Left colon (tissue), 2 donors: ENCODE results near the gene RMRP. TPM values are rescaled to one million over a fixed set of nuclear protein-coding genes. Genes with fewer than 3 reads are reported as not detected.
"Not testable (repeated sequence)": the region's sequence is repeated elsewhere in the genome, so short reads cannot be mapped to it uniquely, and the experiment has no call there.

Source experiments
- ATAC-seq: fragments of 200-7000 bp; cut with Tn5 transposase; one replicate; pipeline ENCODE4 v1.9.1; 2020; ENCODE audit warnings: mild to moderate bottlenecking, moderate library complexity
- DNase-seq, 2 donors: peaks; one replicate each; pipeline ENCODE4 v3.0.0-alpha.2; 2020
- intact Hi-C, 2 donors: fragments of 100-400 bp; cut with DNase I in 1 of 2; cut with micrococcal nuclease in 1 of 2; formaldehyde crosslinking; loops; one replicate each; pipeline versions ENCODE4 v1.11.2 to v1.14.0; 2022; cut with DNase I, micrococcal nuclease
- total RNA-seq, 2 donors: library from RNA; stranded (reverse); fragmentation: NEBNext Ultra II Directional; extraction: Animal tissue kit (Norgen Biotek cat#: 25700); gene quantifications; one replicate each; pipeline ENCODE4 v1.2.1, GENCODE V29; 2021
- donor health status: DM: no; HTN: no; CAD: no.
- donor health status: DM: yes; HTN: yes; CAD: no.

The RMRP gene
- total RNA-seq, 2 donors from 2014 or later: 19,198 to 30,979 TPM

- peak; percentile 16 for ATAC-seq
- intact Hi-C loops: loop anchor here in 1 of 2 donors (10.0 kb wide), 1 partner anchor 82 kb away; the partner anchor contains the start of genes CREB3 and TLN1
- peak; percentile 26 to 41 for DNase-seq
Observed at GRCh38 chr9:35652829-35653209, 5.0 kb downstream of the RMRP start.

GRCh38 chr9:35651956-35652828 lies 5.6 kb downstream of the RMRP start:
- ATAC-seq (peak; percentile 77), DNase-seq (peak; percentile 38 to 50)
- intact Hi-C loops: loop anchor here in 1 of 2 donors (10.0 kb wide), 1 partner anchor 83 kb away; the partner anchor contains the start of genes CREB3 and TLN1

GRCh38 chr9:35650341-35651158 lies 7.3 kb downstream of the RMRP start, which contains the start of gene SIT1:
Gene SIT1 (minus strand): TSS chr9:35650931. CDS start chr9:35650853, 78 bp downstream.
- ATAC-seq (no peak), DNase-seq (peak in 1 of 2 donors; percentile 43)
- intact Hi-C loops: loop anchor here in 1 of 2 donors (10.0 kb wide), 1 partner anchor 84 kb away; the partner anchor contains the start of genes CREB3 and TLN1

GRCh38 chr9:35649431-35650340 lies 8.1 kb downstream of the RMRP start:
- intact Hi-C loops: loop anchor here in 1 of 2 donors (10.0 kb wide), 1 partner anchor 85 kb away; the partner anchor contains the start of genes CREB3 and TLN1
- ATAC-seq: no peak
- DNase-seq: peak in 1 of 2 donors; percentile 63

GRCh38 chr9:35646533-35647265 lies 11.1 kb downstream of the RMRP start:
- DNase-seq: peak; percentile 89 to 96
- peak; percentile 91 for ATAC-seq
- intact Hi-C loops: no loop called here

- peak; percentile 72 for ATAC-seq
- intact Hi-C loops: no loop called here
- peak; percentile 56 to 63 for DNase-seq
Observed at GRCh38 chr9:35646153-35646532, 11.7 kb downstream of the RMRP start.

GRCh38 chr9:35645736-35646135 lies 12.1 kb downstream of the RMRP start:
- ATAC-seq, intact Hi-C loops, DNase-seq: not testable (repeated sequence)

GRCh38 chr9:35643046-35643445 lies 14.8 kb downstream of the RMRP start:
- intact Hi-C loops: no loop called here
- no peak for DNase-seq
- no peak for ATAC-seq

- DNase-seq, ATAC-seq: not testable (repeated sequence)
Observed at GRCh38 chr9:35641478-35641877, 16.3 kb downstream of the RMRP start.

GRCh38 chr9:35640431-35640830 lies 17.4 kb downstream of the RMRP start:
- ATAC-seq, DNase-seq, intact Hi-C loops: not testable (repeated sequence)

More at GRCh38 chr9:35641478-35641877, 16.3 kb downstream of the RMRP start:
- intact Hi-C loops: not testable (repeated sequence)

GRCh38 chr9:35639631-35640030 lies 18.2 kb downstream of the RMRP start:
- intact Hi-C loops: no loop called here
- DNase-seq (no peak), ATAC-seq (no peak)

- ATAC-seq, intact Hi-C loops, DNase-seq: not testable (repeated sequence)
Observed at GRCh38 chr9:35639225-35639624, 18.6 kb downstream of the RMRP start.

GRCh38 chr9:35638751-35639150 lies 19.1 kb downstream of the RMRP start:
- ATAC-seq, DNase-seq, intact Hi-C loops: not testable (repeated sequence)

GRCh38 chr9:35637427-35637955 lies 20.3 kb downstream of the RMRP start:
- intact Hi-C loops, ATAC-seq, DNase-seq: not testable (repeated sequence)

GRCh38 chr9:35636877-35637246 lies 21.0 kb downstream of the RMRP start:
- intact Hi-C loops, DNase-seq, ATAC-seq: not testable (repeated sequence)

- intact Hi-C loops: no loop called here
- no peak for DNase-seq
- no peak for ATAC-seq
Observed at GRCh38 chr9:35636135-35636876, 21.5 kb downstream of the RMRP start.
